GM21737 (cell line): ENCODE data around the gene C10orf53.
"Not testable (repeated sequence)": the region's sequence is repeated elsewhere in the genome, so short reads cannot be mapped to it uniquely, and the experiment has no call there.

Experiments
- ATAC-seq: cut with Tn5 transposase; IDR thresholded peaks from one replicate; pipeline ENCODE4 v1.9.1; 2021; ENCODE audit warnings: mild to moderate bottlenecking, moderate library complexity; ENCODE audit not compliant: unreplicated experiment

The C10orf53 gene

GRCh38 chr10:49686651-49687050, 7.2 kb downstream of the C10orf53 start:
- ATAC-seq: no peak

- no peak for ATAC-seq
Measured at GRCh38 chr10:49688261-49688846, 8.9 kb downstream of the C10orf53 start.

GRCh38 chr10:49688920-49689319, 9.5 kb downstream of the C10orf53 start:
- no peak for ATAC-seq

- ATAC-seq: no peak
Measured at GRCh38 chr10:49689882-49690510, 10.5 kb downstream of the C10orf53 start.

- no peak for ATAC-seq
Measured at GRCh38 chr10:49690698-49691356, 11.4 kb downstream of the C10orf53 start.

- no peak for ATAC-seq
Measured at GRCh38 chr10:49691588-49691987, 12.1 kb downstream of the C10orf53 start.

GRCh38 chr10:49694466-49694865, 15.0 kb downstream of the C10orf53 start:
- ATAC-seq: no peak

GRCh38 chr10:49696311-49696710, 16.9 kb downstream of the C10orf53 start:
- no peak for ATAC-seq

GRCh38 chr10:49698679-49699078, 19.2 kb downstream of the C10orf53 start:
- no peak for ATAC-seq

- ATAC-seq: no peak
Measured at GRCh38 chr10:49700211-49700610, 20.8 kb downstream of the C10orf53 start.

GRCh38 chr10:49700997-49701396, 21.5 kb downstream of the C10orf53 start:
- no peak for ATAC-seq

- no peak for ATAC-seq
Measured at GRCh38 chr10:49707585-49707984, 28.1 kb downstream of the C10orf53 start.

GRCh38 chr10:49709934-49710333, 30.5 kb downstream of the C10orf53 start:
- no peak for ATAC-seq

- ATAC-seq: no peak
Measured at GRCh38 chr10:49710966-49711365, 31.5 kb downstream of the C10orf53 start.

- ATAC-seq: no peak
Measured at GRCh38 chr10:49711481-49711880, 32.0 kb downstream of the C10orf53 start.

- ATAC-seq: no peak
Measured at GRCh38 chr10:49713266-49713665, 33.8 kb downstream of the C10orf53 start.

GRCh38 chr10:49715157-49715556, 35.7 kb downstream of the C10orf53 start:
- not testable (repeated sequence) for ATAC-seq

GRCh38 chr10:49726593-49726992, 47.1 kb downstream of the C10orf53 start:
- no peak for ATAC-seq

GRCh38 chr10:49733866-49734265, 54.4 kb downstream of the C10orf53 start:
- no peak for ATAC-seq

- no peak for ATAC-seq
Measured at GRCh38 chr10:49734676-49735075, 55.2 kb downstream of the C10orf53 start.

- no peak for ATAC-seq
Measured at GRCh38 chr10:49735161-49735560, 55.7 kb downstream of the C10orf53 start.

- no peak for ATAC-seq
Measured at GRCh38 chr10:49735848-49736563, 56.6 kb downstream of the C10orf53 start.
